ENCODE results near the gene BCO2. TPM values are rescaled to one million over a fixed set of nuclear protein-coding genes. Genes with fewer than 3 reads are reported as not detected.

Gene BCO2
- total and polyA plus RNA-seq, 2 experiments from 2014 or later: 23.9 to 39.1 TPM

DNA sequence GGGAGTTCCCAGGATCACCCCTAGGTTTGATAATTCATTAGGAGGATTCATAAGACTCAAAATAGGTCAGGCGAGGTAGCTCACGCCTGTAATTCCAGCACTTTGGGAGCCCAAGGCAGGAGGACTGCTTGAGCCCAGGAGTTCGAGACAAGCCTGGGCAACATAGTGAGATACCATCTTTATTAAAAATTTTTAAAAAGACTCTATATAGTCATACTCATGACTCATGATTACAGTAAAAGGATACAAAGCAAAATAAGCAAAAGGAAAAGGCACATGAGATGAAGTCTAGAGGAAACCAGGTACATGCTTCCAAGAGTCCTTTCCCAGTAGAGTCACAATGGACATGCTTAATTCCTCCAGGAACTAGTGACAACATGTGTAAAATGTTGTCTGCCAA, 37.0 kb downstream of the BCO2 start:
- H3K9me2 ChIP-seq (replicated peaks; ENCODE audit: insufficient read depth): no peaks in the 10 kb centered on the region
- H4K20me1 ChIP-seq (ENCODE audit: insufficient read depth, poor library complexity, severe bottlenecking): no peaks in the 10 kb centered on the region
- H3K36me3 ChIP-seq (replicated peaks; ENCODE audit: insufficient read depth, low read depth): no peaks in the 10 kb centered on the region
- no peak overlapping the region for H3K4me2 ChIP-seq
- H2AFZ ChIP-seq: no peak overlapping the region
- no peaks in the 10 kb centered on the region for H3K27me3 ChIP-seq
- H3K79me2 ChIP-seq: no peaks in the 10 kb centered on the region
- DNase-seq (ENCODE audit: low spot score): no peak
- no peak overlapping the region for H3K4me3 ChIP-seq
- peak overlapping the region; percentile 46 for H3K27ac ChIP-seq
- peaks cover 3% of the 10 kb centered on the region for H3K4me1 ChIP-seq (ENCODE audit: insufficient read depth)
- TF ChIP-seq, protein P1, sequence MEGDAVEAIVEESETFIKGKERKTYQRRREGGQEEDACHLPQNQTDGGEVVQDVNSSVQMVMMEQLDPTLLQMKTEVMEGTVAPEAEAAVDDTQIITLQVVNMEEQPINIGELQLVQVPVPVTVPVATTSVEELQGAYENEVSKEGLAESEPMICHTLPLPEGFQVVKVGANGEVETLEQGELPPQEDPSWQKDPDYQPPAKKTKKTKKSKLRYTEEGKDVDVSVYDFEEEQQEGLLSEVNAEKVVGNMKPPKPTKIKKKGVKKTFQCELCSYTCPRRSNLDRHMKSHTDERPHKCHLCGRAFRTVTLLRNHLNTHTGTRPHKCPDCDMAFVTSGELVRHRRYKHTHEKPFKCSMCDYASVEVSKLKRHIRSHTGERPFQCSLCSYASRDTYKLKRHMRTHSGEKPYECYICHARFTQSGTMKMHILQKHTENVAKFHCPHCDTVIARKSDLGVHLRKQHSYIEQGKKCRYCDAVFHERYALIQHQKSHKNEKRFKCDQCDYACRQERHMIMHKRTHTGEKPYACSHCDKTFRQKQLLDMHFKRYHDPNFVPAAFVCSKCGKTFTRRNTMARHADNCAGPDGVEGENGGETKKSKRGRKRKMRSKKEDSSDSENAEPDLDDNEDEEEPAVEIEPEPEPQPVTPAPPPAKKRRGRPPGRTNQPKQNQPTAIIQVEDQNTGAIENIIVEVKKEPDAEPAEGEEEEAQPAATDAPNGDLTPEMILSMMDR (IDR thresholded peaks at IDR 0.05; ENCODE audit: poor library complexity): no peak
- TF ChIP-seq EZH2 (IDR thresholded peaks at IDR 0.05; ENCODE audit: borderline replicate concordance) (no peak), EZH2phosphoT487 (IDR thresholded peaks at IDR 0.05; ENCODE audit: low read depth, severe bottlenecking, unreplicated experiment) (no peak)
- 86% methylated on average over 3 of the region's 3 CpGs for WGBS (ENCODE audit: low lambda C conversion rate, missing lambda C conversion rate)
- H3K9me3 ChIP-seq (ENCODE audit: low read depth): no peaks in the 10 kb centered on the region

DNA sequence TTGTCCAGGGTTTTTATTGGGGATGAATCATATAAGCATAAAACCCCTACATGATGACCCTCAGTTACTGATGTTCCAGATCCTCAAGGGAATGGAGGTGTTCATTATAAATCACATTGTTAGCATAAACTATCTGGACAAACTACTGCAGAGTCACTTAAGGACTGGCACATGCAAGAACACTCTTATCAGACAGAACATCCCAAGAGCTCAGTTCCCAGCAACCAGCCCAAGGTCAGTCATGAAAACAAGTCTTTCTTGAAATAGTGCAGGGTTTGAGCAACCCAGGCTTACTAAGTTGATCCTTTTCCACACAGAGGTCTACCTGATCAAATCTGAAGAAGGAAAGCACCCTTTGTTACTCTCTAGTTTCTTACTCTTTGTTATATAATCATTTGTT, 37.4 kb downstream of the BCO2 start:
- Histone ChIP-seq H3K36me3 (replicated peaks; ENCODE audit: insufficient read depth, low read depth) (no peaks in the 10 kb centered on the region), H3K4me2 (no peak overlapping the region), H3K9me3 (ENCODE audit: low read depth) (no peaks in the 10 kb centered on the region), H3K79me2 (no peaks in the 10 kb centered on the region), H3K4me1 (ENCODE audit: insufficient read depth) (peaks cover 3% of the 10 kb centered on the region), H4K20me1 (ENCODE audit: insufficient read depth, poor library complexity, severe bottlenecking) (no peaks in the 10 kb centered on the region), H3K4me3 (no peak overlapping the region), H3K27ac (peak overlapping the region; percentile 46), H3K27me3 (no peaks in the 10 kb centered on the region), H3K9me2 (replicated peaks; ENCODE audit: insufficient read depth) (no peaks in the 10 kb centered on the region), H2AFZ (no peak overlapping the region)
- TF ChIP-seq EZH2 (IDR thresholded peaks at IDR 0.05; ENCODE audit: borderline replicate concordance): no peak
- TF ChIP-seq, protein P1 (IDR thresholded peaks at IDR 0.05; ENCODE audit: poor library complexity): no peak
- TF ChIP-seq EZH2phosphoT487 (IDR thresholded peaks at IDR 0.05; ENCODE audit: low read depth, severe bottlenecking, unreplicated experiment): no peak
- peak; percentile 42 for DNase-seq (ENCODE audit: low spot score)

DNA sequence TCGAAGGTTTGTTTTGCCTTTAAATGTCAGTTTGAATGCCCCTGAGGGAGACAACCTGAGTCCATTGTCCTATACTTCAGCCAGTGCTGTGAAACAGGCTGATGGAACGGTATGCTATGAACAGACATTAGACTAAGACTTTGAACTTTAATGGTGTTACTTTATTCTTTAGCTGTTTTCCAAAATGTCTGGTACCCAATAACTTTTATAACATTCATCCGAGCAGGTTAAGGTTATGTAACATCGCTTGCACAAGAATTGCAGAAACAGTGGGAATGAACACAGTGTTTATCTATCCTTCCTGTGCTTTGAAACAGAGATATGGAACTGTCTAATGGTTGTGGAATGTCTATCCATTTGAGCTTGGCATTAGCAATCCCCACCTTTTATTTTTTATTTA, 38.4 kb downstream of the BCO2 start:
- H3K4me1 ChIP-seq (ENCODE audit: insufficient read depth): peaks cover 3% of the 10 kb centered on the region
- no peaks in the 10 kb centered on the region for H4K20me1 ChIP-seq (ENCODE audit: insufficient read depth, poor library complexity, severe bottlenecking)
- no peak for DNase-seq (ENCODE audit: low spot score)
- H2AFZ ChIP-seq: no peak overlapping the region
- no peaks in the 10 kb centered on the region for H3K79me2 ChIP-seq
- H3K36me3 ChIP-seq (replicated peaks; ENCODE audit: insufficient read depth, low read depth): no peaks in the 10 kb centered on the region
- 71% methylated on average over 4 of the region's 4 CpGs for WGBS (ENCODE audit: low lambda C conversion rate, missing lambda C conversion rate)
- no peak overlapping the region for H3K27ac ChIP-seq
- H3K9me3 ChIP-seq (ENCODE audit: low read depth): no peaks in the 10 kb centered on the region
- TF ChIP-seq EZH2phosphoT487 (IDR thresholded peaks at IDR 0.05; ENCODE audit: low read depth, severe bottlenecking, unreplicated experiment) (no peak), EZH2 (IDR thresholded peaks at IDR 0.05; ENCODE audit: borderline replicate concordance) (no peak)
- TF ChIP-seq, protein P1 (IDR thresholded peaks at IDR 0.05; ENCODE audit: poor library complexity): no peak
- H3K27me3 ChIP-seq: no peaks in the 10 kb centered on the region
- no peak overlapping the region for H3K4me3 ChIP-seq
- H3K4me2 ChIP-seq: no peak overlapping the region
- no peaks in the 10 kb centered on the region for H3K9me2 ChIP-seq (replicated peaks; ENCODE audit: insufficient read depth)

DNA sequence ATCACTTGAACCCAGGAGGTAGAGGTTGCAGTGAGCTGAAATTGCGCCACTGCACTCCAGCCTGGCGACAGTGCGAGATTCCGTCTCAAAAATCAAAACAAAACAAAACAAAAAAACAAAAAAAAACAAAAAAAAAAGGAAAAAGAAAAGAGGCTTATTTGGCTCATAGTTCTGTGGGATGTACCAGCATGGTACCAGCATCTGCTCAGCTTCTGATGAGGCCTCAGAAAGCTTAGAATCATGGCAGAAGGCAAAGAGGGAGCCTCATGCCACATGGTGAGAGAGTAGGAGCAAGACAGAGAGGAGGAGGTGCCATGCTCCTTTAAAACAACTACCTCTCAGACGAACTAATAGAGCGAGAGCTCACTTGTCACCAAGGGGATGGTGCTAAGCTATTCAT, 40.3 kb downstream of the BCO2 start:
- Histone ChIP-seq H4K20me1 (ENCODE audit: insufficient read depth, poor library complexity, severe bottlenecking) (no peaks in the 10 kb centered on the region), H3K79me2 (no peaks in the 10 kb centered on the region), H3K4me1 (ENCODE audit: insufficient read depth) (peaks cover 3% of the 10 kb centered on the region), H3K4me3 (no peak overlapping the region), H3K9me2 (replicated peaks; ENCODE audit: insufficient read depth) (no peaks in the 10 kb centered on the region), H3K27me3 (no peaks in the 10 kb centered on the region), H3K9me3 (ENCODE audit: low read depth) (no peaks in the 10 kb centered on the region), H2AFZ (no peak overlapping the region), H3K36me3 (replicated peaks; ENCODE audit: insufficient read depth, low read depth) (no peaks in the 10 kb centered on the region), H3K4me2 (no peak overlapping the region), H3K27ac (no peak overlapping the region)
- 93% methylated on average over 6 of the region's 6 CpGs for WGBS (ENCODE audit: low lambda C conversion rate, missing lambda C conversion rate)
- TF ChIP-seq EZH2phosphoT487 (IDR thresholded peaks at IDR 0.05; ENCODE audit: low read depth, severe bottlenecking, unreplicated experiment) (no peak), EZH2 (IDR thresholded peaks at IDR 0.05; ENCODE audit: borderline replicate concordance) (no peak)
- TF ChIP-seq, protein P1 (IDR thresholded peaks at IDR 0.05; ENCODE audit: poor library complexity): no peak
- no peak for DNase-seq (ENCODE audit: low spot score)
